IMR-90 (cell line): ENCODE measurements around the gene HLA-DPA1. TPM values are rescaled to one million over a fixed set of nuclear protein-coding genes. Genes with fewer than 3 reads are reported as not detected.

ENCODE experiments used
- ATAC-seq: fragments of 200-7000 bp; cut with Tn5 transposase; 2 replicates; pipeline ENCODE4 v1.9.1; 2020; ENCODE audit warnings: low read depth, mild to moderate bottlenecking, moderate library complexity
- BruUV-seq: library from RNA; stranded (reverse); fragments of 400-500 nt; replicated peaks from 2 replicates; lab custom pipeline; 2021; lab: Mats Ljungman, UMichigan
- CTCF ChIA-PET: fragments of 300-600 bp; formaldehyde crosslinking; extraction: SDS; loops from one replicate; lab custom pipeline; 2021; ENCODE audit warnings: antibody characterized with exemption; lab: Yijun Ruan, JAX
- POLR2A ChIA-PET: fragments of 300-600 bp; sonication (Branson Sonifier 250); formaldehyde crosslinking; loops from one replicate; lab custom pipeline; 2022; ENCODE audit warnings: antibody characterized with exemption; ENCODE audit not compliant: unreplicated experiment; lab: Charles Lee
- DNase-seq: peaks from one replicate; pipeline ENCODE4 v3.0.0; 2013
- H2AFZ ChIP-seq: replicated peaks from 2 replicates; pipeline ENCODE3; 2013; ENCODE audit warnings: low read length, mild to moderate bottlenecking; ENCODE audit not compliant: poor library complexity
- H2AK5ac ChIP-seq: 2 replicates; pipeline ENCODE4 v1.6.1; 2013; ENCODE audit warnings: low read depth, low read length, inconsistent platforms
- H2AK9ac ChIP-seq: replicated peaks from 2 replicates; pipeline ENCODE3; 2013; ENCODE audit warnings: mild to moderate bottlenecking, low read depth, low read length, moderate library complexity; ENCODE audit not compliant: poor library complexity
- H2BK120ac ChIP-seq: 2 replicates; pipeline ENCODE4 v1.6.1; 2013; ENCODE audit warnings: low read depth, low read length, inconsistent platforms
- H2BK15ac ChIP-seq: 3 replicates; pipeline ENCODE4 v1.6.1; 2013; ENCODE audit warnings: low read depth, low read length, inconsistent platforms
- H2BK20ac ChIP-seq: 2 replicates; pipeline ENCODE4 v1.6.1; 2013; ENCODE audit warnings: low read depth, mild to moderate bottlenecking, inconsistent platforms, low read length, moderate library complexity
- H2BK5ac ChIP-seq: 2 replicates; pipeline ENCODE4 v1.6.1; 2013; ENCODE audit warnings: mild to moderate bottlenecking, low read depth, low read length, inconsistent platforms; ENCODE audit not compliant: poor library complexity, severe bottlenecking
- H3K14ac ChIP-seq: replicated peaks from 2 replicates; pipeline ENCODE4 v1.6.1; 2013; ENCODE audit warnings: low read depth, low read length, inconsistent platforms
- H3K18ac ChIP-seq: 2 replicates; pipeline ENCODE4 v1.6.1; 2013; ENCODE audit warnings: low read depth, low read length, control low read depth
- H3K23ac ChIP-seq: 2 replicates; pipeline ENCODE4 v1.6.1; 2013; ENCODE audit warnings: low read depth, low read length, inconsistent platforms
- H3K27ac ChIP-seq: 2 replicates; pipeline ENCODE4 v1.5.1; 2013; ENCODE audit warnings: mild to moderate bottlenecking, control low read depth, low read length; ENCODE audit not compliant: insufficient read depth
- H3K27me3 ChIP-seq: 2 replicates; pipeline ENCODE4 v1.6.1; 2013; ENCODE audit warnings: low read length; ENCODE audit not compliant: control insufficient read depth, insufficient read depth
- H3K36me3 ChIP-seq: 2 replicates; pipeline ENCODE4 v1.6.1; 2013; ENCODE audit warnings: low read length, mixed read lengths; ENCODE audit not compliant: control insufficient read depth, insufficient read depth
- H3K4ac ChIP-seq: 2 replicates; pipeline ENCODE4 v1.6.1; 2013; ENCODE audit warnings: low read depth, low read length, inconsistent platforms
- H3K4me1 ChIP-seq: 2 replicates; pipeline ENCODE4 v1.6.1; 2013; ENCODE audit warnings: low read length, mixed read lengths; ENCODE audit not compliant: control insufficient read depth, insufficient read depth
- H3K4me2 ChIP-seq: 2 replicates; pipeline ENCODE4 v1.6.1; 2013; ENCODE audit warnings: low read depth, mild to moderate bottlenecking, control low read depth, low read length, moderate library complexity
- H3K4me3 ChIP-seq: 2 replicates; pipeline ENCODE4 v1.5.1; 2013; ENCODE audit warnings: low read depth, mild to moderate bottlenecking, control low read depth, low read length, moderate library complexity; ENCODE audit not compliant: insufficient read depth
- H3K56ac ChIP-seq: 2 replicates; pipeline ENCODE4 v1.6.1; 2013; ENCODE audit warnings: low read length, inconsistent platforms; ENCODE audit not compliant: insufficient read depth; ENCODE audit errors: extremely low read depth
- H3K79me1 ChIP-seq, 2 experiments: 2 replicates each; pipeline ENCODE4 v1.6.1; 2013; ENCODE audit warnings: low read length in 2 of 2, inconsistent platforms in 1 of 2, low read depth in 1 of 2
- H3K9ac ChIP-seq: 2 replicates; pipeline ENCODE4 v1.6.1; 2013; ENCODE audit warnings: low read depth, low read length, control low read depth
- H3K9me1 ChIP-seq: 2 replicates; pipeline ENCODE4 v1.6.1; 2013; ENCODE audit warnings: low read length, inconsistent platforms; ENCODE audit not compliant: insufficient read depth
- H3K9me3 ChIP-seq: 2 replicates; pipeline ENCODE4 v1.6.1; 2013; ENCODE audit warnings: low read length; ENCODE audit not compliant: control insufficient read depth, insufficient read depth
- H4K20me1 ChIP-seq: 2 replicates; pipeline ENCODE4 v1.6.1; 2013; ENCODE audit warnings: low read length, inconsistent platforms; ENCODE audit not compliant: insufficient read depth
- H4K5ac ChIP-seq: 2 replicates; pipeline ENCODE4 v1.6.1; 2013; ENCODE audit warnings: mild to moderate bottlenecking, low read depth, low read length, control low read depth
- H4K8ac ChIP-seq, 2 experiments: 2 replicates each; pipeline ENCODE4 v1.6.1; 2013; ENCODE audit warnings: low read depth in 2 of 2, low read length in 2 of 2, control low read depth in 1 of 2, inconsistent platforms in 1 of 2
- H4K91ac ChIP-seq: 2 replicates; pipeline ENCODE4 v1.6.1; 2013; ENCODE audit warnings: low read depth, low read length, inconsistent platforms; ENCODE audit not compliant: insufficient read depth
- CHD1 ChIP-seq: IDR thresholded peaks from 2 replicates; pipeline ENCODE4 v1.6.1; 2012; ENCODE audit warnings: low read depth, low read length, improper control_type of control experiment
- WGBS, 2 experiments: methylation state at CpG; one replicate each; pipeline versions ENCODE4 v1.1.5 to v1.1.7; 2013; ENCODE audit warnings: missing lambda C conversion rate in 2 of 2; ENCODE audit not compliant: insufficient read length in 1 of 2; ENCODE audit errors: extremely low coverage in 2 of 2; 5-methylcytosine and 5-hydroxymethylcytosine counted together
- dilution Hi-C: fragments of 300-500 bp; cut with HindIII; formaldehyde crosslinking; loops from one replicate; pipeline ENCODE4 v1.14.3; 2018; ENCODE audit warnings: low sequenced_read_pairs; ENCODE audit not compliant: unreplicated experiment
- in situ Hi-C: fragments of 300-500 bp; cut with MboI; formaldehyde crosslinking; loops from 3 replicates; pipeline ENCODE4 v1.14.3; 2019; ENCODE audit warnings: low sequenced_read_pairs, inconsistent platforms, mixed read lengths
- intact Hi-C: fragments of 100-400 bp; cut with micrococcal nuclease; formaldehyde crosslinking; loops from 2 replicates; pipeline ENCODE4 v1.10.0; 2022
- polyA plus RNA-seq, 3 experiments: library from polyadenylated mRNA; depleted of rRNA; stranded (reverse); fragments of >200 nt; gene quantifications; 2 replicates each; pipeline ENCODE4 v1.2.3, GENCODE V29; 2012; ENCODE audit warnings: low replicate concordance in 1 of 3
- total RNA-seq: library from RNA; depleted of rRNA; stranded (reverse); fragments of >200 nt; gene quantifications from 2 replicates; pipeline ENCODE4 v1.2.3, GENCODE V29; 2012

HLA-DPA1 gene
- total and polyA plus RNA-seq, 2 of the 4 experiments (the other 2 are of a cell fraction): not detected

- H4K8ac ChIP-seq: no peak overlapping the region
- dilution Hi-C loops: no loop called here
- H3K14ac ChIP-seq: no peak overlapping the region
- H3K23ac ChIP-seq: no peak overlapping the region
- no peaks in the 10 kb centered on the region for H3K4me1 ChIP-seq
- no peak overlapping the region for H4K91ac ChIP-seq
- no peak overlapping the region for H3K56ac ChIP-seq
- H3K79me1 ChIP-seq: no peaks in the 10 kb centered on the region
- no peaks in the 10 kb centered on the region for H3K9me1 ChIP-seq
- no peak overlapping the region for H2BK120ac ChIP-seq
- H2BK5ac ChIP-seq: no peak overlapping the region
- H3K18ac ChIP-seq: no peak overlapping the region
- in situ Hi-C loops: no loop called here
- H3K9me3 ChIP-seq: no peaks in the 10 kb centered on the region
- BruUV-seq: no TSS peak
- WGBS, 2 experiments: no CpG with 5 or more reads among the region's 3 CpGs
- no peak for DNase-seq
- no peaks in the 10 kb centered on the region for H3K36me3 ChIP-seq
- ChIA-PET CTCF (no interaction called here), POLR2A (no interaction called here)
- no peak overlapping the region for H2AFZ ChIP-seq
- ATAC-seq: no peak
- no peak overlapping the region for H3K9ac ChIP-seq
- H4K5ac ChIP-seq: no peak overlapping the region
- H3K4me3 ChIP-seq: no peak overlapping the region
- TF ChIP-seq CHD1: no peak
- no peak overlapping the region for H2BK15ac ChIP-seq
- H3K27ac ChIP-seq: no peak overlapping the region
- H3K27me3 ChIP-seq: peaks cover 4% of the 10 kb centered on the region
- H2BK20ac ChIP-seq: no peak overlapping the region
- H3K4ac ChIP-seq: no peak overlapping the region
- H2AK9ac ChIP-seq: no peak overlapping the region
- H2AK5ac ChIP-seq: no peak overlapping the region
- no peak overlapping the region for H3K4me2 ChIP-seq
- H4K20me1 ChIP-seq: no peaks in the 10 kb centered on the region
- intact Hi-C loops: no loop called here
Observed at GRCh38 chr6:33066917-33067521, 6.4 kb downstream of the HLA-DPA1 start.
